Middle frontal gyrus (tissue), 1 donor: Measurements from ENCODE around the gene OR11H6.
"Not testable (repeated sequence)": the region's sequence is repeated elsewhere in the genome, so short reads cannot be mapped to it uniquely, and the experiment has no call there.

Experiments used
- DNase-seq: peaks from one replicate; pipeline ENCODE4 v3.0.0-alpha.2; 2015; ENCODE audit warnings: low spot score; ENCODE audit errors: extremely low spot score

OR11H6 gene

GRCh38 chr14:20262642-20263128 is 39.2 kb downstream of the OR11H6 start:
- DNase-seq = no peak

GRCh38 chr14:20264361-20264760 is 40.9 kb downstream of the OR11H6 start:
- not testable (repeated sequence) for DNase-seq

- no peak for DNase-seq
Measured at GRCh38 chr14:20274062-20274461, 50.6 kb downstream of the OR11H6 start.
